HCT116 (cell line): ENCODE data around the gene LCLAT1. TPM values are rescaled to one million over a fixed set of nuclear protein-coding genes. Genes with fewer than 3 reads are reported as not detected.

Experiments used
- ATAC-seq: fragments of 200-7000 bp; cut with Tn5 transposase; 2 replicates; pipeline ENCODE4 v1.9.1; 2020; ENCODE audit warnings: mild to moderate bottlenecking, moderate library complexity
- BruUV-seq: library from RNA; stranded (reverse); fragments of 400-500 nt; replicated peaks from 2 replicates; lab custom pipeline; 2021; lab: Mats Ljungman, UMichigan
- CTCF ChIA-PET: fragments of 300-600 bp; sonication (Branson Sonifier 250); formaldehyde crosslinking; loops from one replicate; lab custom pipeline; 2021; ENCODE audit warnings: antibody characterized with exemption; lab: Charles Lee
- POLR2A ChIA-PET: fragments of 300-600, 350-600 bp; sonication (Branson Sonifier 250); formaldehyde crosslinking; loops from one replicate; lab custom pipeline; 2021; ENCODE audit warnings: antibody characterized with exemption; lab: Charles Lee
- RAD21 ChIA-PET, 2 experiments: fragments of 300-600 bp; sonication (Branson Sonifier 250); formaldehyde crosslinking; loops; one replicate each; lab custom pipeline; 2023; ENCODE audit warnings: low total read pairs in 2 of 2; ENCODE audit not compliant: uncharacterized antibody in 2 of 2, unreplicated experiment in 2 of 2, low non-redundant PET in 1 of 2; lab: Charles Lee
- DNase-seq: peaks from one replicate; pipeline ENCODE4 v3.0.0-alpha.2; 2010; ENCODE audit warnings: low read depth, low spot score
- H2AFZ ChIP-seq: fragments of 200-600 bp; shearing (Covaris generic), sonication (generic); 2 replicates; pipeline ENCODE4 v1.6.1; 2017; ENCODE audit warnings: low read depth, mixed run types, mixed read lengths, antibody characterized with exemption, low read length; ENCODE audit not compliant: poor library complexity, severe bottlenecking
- H3K27ac ChIP-seq: 2 replicates; pipeline ENCODE4 v1.5.1; 2012; ENCODE audit warnings: low read depth, low read length
- H3K27me3 ChIP-seq: fragments of 200-600 bp; sonication (generic); 2 replicates; pipeline ENCODE4 v1.6.1; 2016; ENCODE audit warnings: mixed run types, low read length, mixed read lengths; ENCODE audit not compliant: insufficient read depth
- H3K36me3 ChIP-seq, 2 experiments: fragments of 200-500 bp in 1 of 2; fragments of 200-600 bp in 1 of 2; sonication (Bioruptor generic) in 1 of 2; sonication (generic) in 1 of 2; 2 replicates each; pipeline versions ENCODE4 v1.5.1 to v1.6.1; 2014 to 2016; ENCODE audit warnings: low read length in 2 of 2, inconsistent platforms in 1 of 2, mixed read lengths in 1 of 2, mixed run types in 1 of 2; ENCODE audit not compliant: insufficient read depth in 2 of 2, control insufficient read depth in 1 of 2
- H3K4me1 ChIP-seq, 2 experiments: fragments of 200-600 bp in 1 of 2; sonication (generic) in 1 of 2; 2 replicates each; pipeline versions ENCODE4 v1.5.1 to v1.6.1; 2012 to 2017; ENCODE audit warnings: low read length in 2 of 2, inconsistent platforms in 1 of 2, mild to moderate bottlenecking in 1 of 2, mixed read lengths in 1 of 2, mixed run types in 1 of 2, moderate library complexity in 1 of 2; ENCODE audit not compliant: insufficient read depth in 2 of 2, control insufficient read depth in 1 of 2
- H3K4me2 ChIP-seq: fragments of 200-600 bp; sonication (generic); 2 replicates; pipeline ENCODE4 v1.6.1; 2017; ENCODE audit warnings: mixed run types, low read length, mixed read lengths
- H3K4me3 ChIP-seq, 2 experiments: fragments of 200-600 bp in 1 of 2; sonication (generic) in 1 of 2; replicated peaks in 1 of 2; 2 replicates each; pipeline ENCODE4 v1.5.1; 2011 to 2016; ENCODE audit warnings: low read length in 2 of 2, control low read depth in 1 of 2, low read depth in 1 of 2, mild to moderate bottlenecking in 1 of 2, mixed read lengths in 1 of 2, mixed run types in 1 of 2
- H3K79me2 ChIP-seq: fragments of 200-600 bp; sonication (generic); 2 replicates; pipeline ENCODE4 v1.6.1; 2017; ENCODE audit warnings: mild to moderate bottlenecking, mixed run types, low read length, moderate library complexity, mixed read lengths; ENCODE audit not compliant: insufficient read depth
- H3K9ac ChIP-seq: fragments of 200-600 bp; sonication (generic); 2 replicates; pipeline ENCODE4 v1.6.1; 2016; ENCODE audit warnings: low read length, mixed read lengths
- H3K9me2 ChIP-seq: fragments of 200-600 bp; sonication (generic), shearing (Covaris generic); 2 replicates; pipeline ENCODE4 v1.6.1; 2017; ENCODE audit warnings: mixed run types, mild to moderate bottlenecking, moderate library complexity; ENCODE audit not compliant: insufficient read depth
- H3K9me3 ChIP-seq, 2 experiments: fragments of 200-500 bp in 1 of 2; fragments of 200-600 bp in 1 of 2; sonication (Bioruptor generic) in 1 of 2; sonication (generic) in 1 of 2; 2 replicates each; pipeline ENCODE4 v1.6.1; 2014 to 2017; ENCODE audit warnings: low read length in 2 of 2, mixed read lengths in 2 of 2, inconsistent platforms in 1 of 2, low read depth in 1 of 2, mild to moderate bottlenecking in 1 of 2, mixed run types in 1 of 2, moderate library complexity in 1 of 2; ENCODE audit not compliant: control insufficient read depth in 1 of 2, insufficient read depth in 1 of 2
- H4K20me1 ChIP-seq: fragments of 200-600 bp; sonication (generic), shearing (Covaris generic); 2 replicates; pipeline ENCODE4 v1.6.1; 2017; ENCODE audit warnings: mixed run types, mild to moderate bottlenecking, moderate library complexity; ENCODE audit not compliant: insufficient read depth
- CTCF ChIP-seq, 3 experiments: fragments of 200-600 bp in 1 of 3; sonication (generic) in 1 of 3; IDR thresholded peaks in 2 of 3; conservative IDR thresholded peaks in 1 of 3; 2 replicates each; pipeline ENCODE4 v1.5.1; 2012 to 2017; ENCODE audit warnings: low read depth in 2 of 3, low read length in 2 of 3, antibody characterized with exemption in 1 of 3, borderline replicate concordance in 1 of 3, control low read depth in 1 of 3, mild to moderate bottlenecking in 1 of 3, mixed read lengths in 1 of 3, mixed run types in 1 of 3, moderate library complexity in 1 of 3; ENCODE audit not compliant: insufficient read depth in 1 of 3
- ELF1 ChIP-seq: IDR thresholded peaks from 2 replicates; pipeline ENCODE4 v1.6.1; 2012; ENCODE audit warnings: low read depth, borderline replicate concordance
- EZH2 ChIP-seq: fragments of 200-600 bp; sonication (generic); IDR thresholded peaks from 2 replicates; pipeline ENCODE4 v1.6.1; 2017; ENCODE audit warnings: antibody characterized with exemption, mixed run types
- EZH2phosphoT487 ChIP-seq: fragments of 200-600 bp; IDR thresholded peaks from 2 replicates; pipeline ENCODE4 v1.6.1; 2018; ENCODE audit warnings: antibody characterized with exemption, borderline replicate concordance
- JUND ChIP-seq: IDR thresholded peaks from 2 replicates; pipeline ENCODE4 v1.6.1; 2012
- MAX ChIP-seq: IDR thresholded peaks from 2 replicates; pipeline ENCODE4 v1.6.1; 2012
- POLR2A ChIP-seq: IDR thresholded peaks from 2 replicates; pipeline ENCODE4 v1.7.0; 2011; ENCODE audit warnings: borderline replicate concordance; ENCODE audit not compliant: insufficient read depth, insufficient read length; ENCODE audit errors: extremely low read depth
- RAD21 ChIP-seq: IDR thresholded peaks from 2 replicates; pipeline ENCODE4 v1.6.1; 2012; ENCODE audit warnings: low read depth, mild to moderate bottlenecking
- TCF7L2 ChIP-seq: IDR thresholded peaks from 2 replicates; pipeline ENCODE4 v1.7.0; 2011; ENCODE audit warnings: borderline replicate concordance, inconsistent platforms; ENCODE audit not compliant: insufficient read depth, insufficient read length; ENCODE audit errors: extremely low read depth
- YY1 ChIP-seq: IDR thresholded peaks from 2 replicates; pipeline ENCODE4 v1.6.1; 2011; ENCODE audit warnings: low read length, low read depth, moderate library complexity, mild to moderate bottlenecking; ENCODE audit not compliant: insufficient replicate concordance; ENCODE audit errors: extremely low read depth
- intact Hi-C: fragments of 100-400 bp; cut with micrococcal nuclease; formaldehyde crosslinking; loops from 2 replicates; pipeline ENCODE4 v1.10.0; 2022
- total RNA-seq: library from RNA; stranded (reverse); gene quantifications from one replicate; pipeline ENCODE4 v1.2.1, GENCODE V29; 2021; ENCODE audit not compliant: unreplicated experiment

Gene LCLAT1
- total RNA-seq, 1 experiment from 2014 or later = 36.2 TPM

- TF ChIP-seq RAD21 (no peak), CTCF (IDR thresholded peaks at IDR 0.05 in 2 of 3, conservative IDR thresholded peaks at IDR 0.05 in 1 of 3; ENCODE audit: borderline replicate concordance in 1 of 3, insufficient read depth in 1 of 3, low read depth in 2 of 3, low read length in 2 of 3) (no peak), POLR2A (no peak), ELF1 (no peak), EZH2phosphoT487 (no peak), JUND (no peak), EZH2 (no peak)
Measured at GRCh38 chr2:30583204-30583749, 136.2 kb downstream of the LCLAT1 start (continued).

GRCh38 chr2:30584116-30584515 lies 137.1 kb downstream of the LCLAT1 start:
- no peak for ATAC-seq

More at GRCh38 chr2:30584116-30584515, 137.1 kb downstream of the LCLAT1 start:
- no peak for DNase-seq
- BruUV-seq = no TSS peak
- no peak overlapping the region for H3K27ac ChIP-seq
- no peaks in the 10 kb centered on the region for H3K9me2 ChIP-seq
- RAD21 ChIA-PET = no interaction called here
- H2AFZ ChIP-seq = no peak overlapping the region
- no peak overlapping the region for H3K9ac ChIP-seq
- no peaks in the 10 kb centered on the region for H3K4me1 ChIP-seq
- intact Hi-C loops = no loop called here
- H3K4me2 ChIP-seq = no peak overlapping the region
- TF ChIP-seq EZH2phosphoT487 (no peak), YY1 (no peak), JUND (no peak), ELF1 (no peak), MAX (no peak), TCF7L2 (no peak)
- no peak overlapping the region for H3K4me3 ChIP-seq
- CTCF ChIA-PET = no interaction called here
- H3K9me3 ChIP-seq = no peaks in the 10 kb centered on the region
- POLR2A ChIA-PET = no interaction called here
- no peaks in the 10 kb centered on the region for H3K27me3 ChIP-seq
- no peaks in the 10 kb centered on the region for H3K79me2 ChIP-seq
- no peaks in the 10 kb centered on the region for H4K20me1 ChIP-seq
- no peaks in the 10 kb centered on the region for H3K36me3 ChIP-seq
